Choroid plexus epithelial cell (primary cell): Measurements from ENCODE around the gene ETV3L.

ENCODE experiments used
- DNase-seq: peaks from one replicate; pipeline ENCODE4 v3.0.0-alpha.2; 2010; ENCODE audit warnings: low read depth
- H3K4me3 ChIP-seq: 2 replicates; pipeline ENCODE4 v1.5.1; 2011; ENCODE audit warnings: low read depth, mild to moderate bottlenecking, control low read depth, low read length, moderate library complexity
- CTCF ChIP-seq: conservative IDR thresholded peaks from 2 replicates; pipeline ENCODE4 v1.5.1; 2011; ENCODE audit warnings: low read depth, mild to moderate bottlenecking, control low read depth, inconsistent platforms, low read length, moderate library complexity

The ETV3L gene

GRCh38 chr1:157137046-157137407 is 37.4 kb upstream of the ETV3L start:
- no peak for TF ChIP-seq CTCF
- peak overlapping the region; percentile 90 for H3K4me3 ChIP-seq
- DNase-seq, result peak; percentile 24

GRCh38 chr1:157136133-157136532 is 36.5 kb upstream of the ETV3L start:
- peak overlapping the region; percentile 5 for H3K4me3 ChIP-seq
- peak; percentile 41 for TF ChIP-seq CTCF
- DNase-seq, result peak; percentile 25

GRCh38 chr1:157135646-157136045 is 36.0 kb upstream of the ETV3L start:
- peak; percentile 34 for DNase-seq

GRCh38 chr1:157135070-157135469 is 35.5 kb upstream of the ETV3L start:
- DNase-seq, result no peak
- no peak for TF ChIP-seq CTCF
- no peak overlapping the region for H3K4me3 ChIP-seq

More at GRCh38 chr1:157135646-157136045, 36.0 kb upstream of the ETV3L start:
- no peak overlapping the region for H3K4me3 ChIP-seq
- TF ChIP-seq CTCF, result no peak

- no peak for TF ChIP-seq CTCF
- no peak for DNase-seq
- H3K4me3 ChIP-seq, result no peak overlapping the region
Observed at GRCh38 chr1:157134442-157134841, 34.8 kb upstream of the ETV3L start.

- H3K4me3 ChIP-seq, result no peak overlapping the region
- no peak for DNase-seq
- no peak for TF ChIP-seq CTCF
Observed at GRCh38 chr1:157133426-157133825, 33.8 kb upstream of the ETV3L start.

- TF ChIP-seq CTCF, result no peak
- no peak overlapping the region for H3K4me3 ChIP-seq
- DNase-seq, result no peak
Observed at GRCh38 chr1:157132616-157133167, 33.1 kb upstream of the ETV3L start.
